T-helper 1 cell treated with Interleukin-12 subunit alpha and Interleukin-12 subunit beta and Interleukin-4 antibody, amounts not matched to agents 30 μg/mL and 1 μg/mL, for 36 hours (primary cell): ENCODE results near the gene MSGN1.

Source experiments
- H3K27ac Mint-ChIP-seq: one replicate; pipeline ENCODE4 v1.8.0; 2021; ENCODE audit warnings: mild to moderate bottlenecking, mixed read lengths
- H3K27me3 Mint-ChIP-seq: one replicate; pipeline ENCODE4 v1.8.0; 2021; ENCODE audit warnings: low read depth, mixed read lengths
- H3K36me3 Mint-ChIP-seq: one replicate; pipeline ENCODE4 v1.8.0; 2021; ENCODE audit warnings: low read depth, mixed read lengths
- H3K4me1 Mint-ChIP-seq: one replicate; pipeline ENCODE4 v1.8.0; 2021; ENCODE audit warnings: low read depth, mixed read lengths
- H3K4me3 Mint-ChIP-seq: one replicate; pipeline ENCODE4 v1.8.0; 2021; ENCODE audit warnings: mild to moderate bottlenecking, moderate library complexity, mixed read lengths
- H3K9me3 Mint-ChIP-seq: one replicate; pipeline ENCODE4 v1.8.0; 2021; ENCODE audit warnings: mixed read lengths

The MSGN1 gene

DNA sequence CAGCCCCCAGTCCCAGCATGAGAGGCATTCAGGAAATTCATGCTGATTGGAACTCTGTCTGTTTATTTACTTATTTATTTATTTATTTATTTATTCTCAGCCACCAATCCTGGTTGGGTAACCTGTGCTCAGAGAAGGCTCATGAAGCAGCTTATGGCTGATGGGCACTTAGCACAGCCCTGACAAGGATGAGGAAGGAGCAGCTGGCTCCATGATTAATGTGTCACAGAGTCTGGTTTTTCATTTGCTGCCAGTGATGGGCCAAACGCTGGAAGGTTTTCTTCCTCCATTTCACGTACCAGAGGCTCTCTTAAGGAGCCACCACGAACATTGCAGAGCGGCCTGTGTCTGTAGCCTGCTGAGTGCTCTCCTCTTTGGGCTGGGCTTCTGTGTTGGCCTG lies 33.9 kb downstream of the MSGN1 start:
- Mint-ChIP-seq H3K27me3 (peaks cover 5% of the 10 kb centered on the region), H3K9me3 (no peaks in the 10 kb centered on the region), H3K4me1 (no peaks in the 10 kb centered on the region), H3K27ac (no peak overlapping the region), H3K36me3 (no peaks in the 10 kb centered on the region), H3K4me3 (no peak overlapping the region)

DNA sequence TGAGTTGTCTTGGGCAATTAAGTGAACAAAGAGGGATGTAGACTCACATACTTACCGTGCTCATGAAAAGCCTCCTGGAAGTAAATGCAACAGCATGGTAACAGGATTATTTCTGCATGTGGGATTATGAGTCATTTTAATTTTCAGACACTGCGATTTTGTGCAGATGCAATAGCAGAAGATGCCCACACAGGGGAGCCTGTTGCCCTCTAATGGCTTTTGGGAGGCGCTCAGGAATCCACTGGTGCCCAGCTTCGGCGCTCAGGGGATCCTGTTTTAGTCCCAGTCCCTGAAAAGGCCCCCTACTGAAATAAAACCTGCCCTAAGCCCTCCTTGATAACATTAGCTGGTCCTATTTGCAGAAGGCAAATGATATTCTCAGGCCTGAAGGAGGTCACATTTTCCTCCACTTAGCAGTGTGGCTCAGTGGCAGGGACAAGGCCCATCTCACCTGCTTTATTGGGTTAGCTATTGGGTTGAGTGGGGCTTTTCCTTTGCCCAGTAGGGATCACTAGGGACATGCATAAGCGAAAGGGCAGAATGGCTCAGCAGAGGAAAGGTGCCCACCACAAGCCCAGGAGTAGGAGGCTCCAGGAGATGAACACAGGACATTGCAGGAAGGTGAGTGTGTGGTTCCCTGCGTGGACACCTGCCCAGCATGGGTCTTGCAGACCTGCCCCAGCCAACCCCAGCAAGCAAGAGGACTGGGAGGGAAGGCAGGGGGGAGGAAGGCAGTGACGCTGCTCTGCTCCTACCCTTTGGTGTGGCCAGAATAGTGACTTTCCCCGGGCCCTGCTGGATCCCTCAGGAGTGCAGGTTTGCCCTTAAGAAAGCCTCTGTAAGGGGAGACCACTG lies 35.7 kb downstream of the MSGN1 start:
- no peaks in the 10 kb centered on the region for H3K9me3 Mint-ChIP-seq
- no peaks in the 10 kb centered on the region for H3K4me1 Mint-ChIP-seq
- peaks cover 13% of the 10 kb centered on the region for H3K27me3 Mint-ChIP-seq
- no peak overlapping the region for H3K4me3 Mint-ChIP-seq
- H3K36me3 Mint-ChIP-seq, result no peaks in the 10 kb centered on the region
- H3K27ac Mint-ChIP-seq, result no peak overlapping the region

DNA sequence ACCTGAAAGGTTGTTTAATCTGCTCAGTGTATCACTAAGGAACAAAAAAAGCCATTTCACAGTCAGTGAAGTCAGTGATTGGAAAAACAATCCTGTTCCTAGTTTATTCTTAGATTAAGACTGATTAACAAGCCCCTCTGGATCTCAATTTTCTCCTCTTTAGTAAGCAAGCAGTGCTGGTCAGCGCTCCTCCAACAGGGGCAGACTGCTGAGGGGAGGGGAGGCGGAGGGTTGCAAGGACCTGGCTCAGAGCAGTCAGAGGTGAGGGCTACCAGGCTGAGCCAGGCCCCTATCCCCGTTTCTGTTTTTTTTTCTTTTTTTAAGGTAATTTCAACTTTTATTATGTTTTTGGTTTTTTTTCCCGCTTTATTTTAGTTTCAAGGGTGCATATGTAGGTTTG lies 37.5 kb downstream of the MSGN1 start:
- no peaks in the 10 kb centered on the region for H3K36me3 Mint-ChIP-seq
- no peak overlapping the region for H3K27ac Mint-ChIP-seq
- no peaks in the 10 kb centered on the region for H3K9me3 Mint-ChIP-seq
- no peak overlapping the region for H3K4me3 Mint-ChIP-seq
- peaks cover 23% of the 10 kb centered on the region for H3K27me3 Mint-ChIP-seq
- H3K4me1 Mint-ChIP-seq, result peaks cover 2% of the 10 kb centered on the region

DNA sequence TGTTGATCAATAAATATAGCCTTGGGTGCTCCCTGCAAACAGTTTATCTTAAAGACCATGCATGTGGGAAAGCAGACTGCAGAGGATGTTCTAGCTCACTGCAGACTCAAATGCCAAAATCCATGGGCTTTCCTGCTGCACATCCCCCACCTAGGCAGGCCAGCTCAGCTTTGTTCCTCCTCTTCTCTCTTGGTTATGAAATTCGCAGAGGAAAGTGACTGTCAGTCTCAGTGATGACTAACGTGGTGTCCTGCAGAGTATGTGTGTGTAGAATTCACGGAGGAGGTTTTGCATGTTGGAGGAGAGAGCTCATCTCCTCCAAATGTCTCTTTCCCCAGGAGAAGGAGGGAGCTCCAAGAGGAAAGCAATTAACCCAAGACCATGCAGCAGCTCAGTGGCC lies 40.8 kb downstream of the MSGN1 start:
- Mint-ChIP-seq H3K27me3 (peaks cover 37% of the 10 kb centered on the region), H3K4me3 (no peak overlapping the region), H3K9me3 (no peaks in the 10 kb centered on the region), H3K27ac (no peak overlapping the region), H3K36me3 (no peaks in the 10 kb centered on the region), H3K4me1 (peaks cover 2% of the 10 kb centered on the region)

DNA sequence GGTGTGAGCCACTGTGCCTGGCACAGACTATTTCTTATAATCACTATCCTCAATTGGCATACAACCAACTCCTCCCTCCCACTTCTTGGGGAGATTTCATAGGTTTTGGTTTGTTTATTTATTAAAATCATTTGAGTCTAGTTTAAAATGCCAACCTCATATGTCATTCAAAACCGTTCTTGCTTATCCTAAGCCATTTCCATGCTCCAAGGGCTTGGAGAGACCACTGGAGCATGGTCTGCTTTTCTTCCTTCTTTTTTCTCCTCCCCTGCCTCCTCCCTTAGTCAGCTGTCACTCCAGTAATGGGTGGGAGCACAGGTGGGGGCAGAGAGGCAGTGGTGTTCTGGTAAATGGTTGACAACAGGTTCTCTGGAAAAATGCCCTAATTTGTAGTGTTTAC lies 41.8 kb downstream of the MSGN1 start:
- Mint-ChIP-seq H3K27ac (no peak overlapping the region), H3K9me3 (no peaks in the 10 kb centered on the region), H3K4me1 (peaks cover 2% of the 10 kb centered on the region), H3K4me3 (no peak overlapping the region), H3K27me3 (peaks cover 37% of the 10 kb centered on the region), H3K36me3 (no peaks in the 10 kb centered on the region)

DNA sequence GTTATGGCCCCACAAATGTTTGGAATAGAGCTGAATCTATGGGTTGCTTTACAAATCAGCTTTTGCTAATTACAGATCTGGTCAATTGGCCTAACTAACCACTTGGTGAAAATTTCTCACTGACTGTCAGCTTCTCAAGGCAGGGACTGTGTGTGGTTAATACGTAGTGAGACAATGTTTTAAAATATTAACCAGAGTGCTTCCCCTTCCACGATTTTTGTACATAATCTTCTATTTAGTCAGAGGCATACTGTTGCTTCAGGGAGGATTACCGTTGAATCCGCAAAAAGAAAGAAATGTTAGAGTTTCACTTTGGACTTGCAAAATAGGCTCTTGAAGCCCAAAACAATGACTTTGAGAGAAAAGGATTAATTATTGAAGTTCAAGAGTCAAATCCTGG lies 47.3 kb downstream of the MSGN1 start:
- Mint-ChIP-seq H3K4me1 (no peaks in the 10 kb centered on the region), H3K27me3 (peaks cover 15% of the 10 kb centered on the region), H3K4me3 (no peak overlapping the region), H3K27ac (no peak overlapping the region), H3K9me3 (no peaks in the 10 kb centered on the region), H3K36me3 (no peaks in the 10 kb centered on the region)

DNA sequence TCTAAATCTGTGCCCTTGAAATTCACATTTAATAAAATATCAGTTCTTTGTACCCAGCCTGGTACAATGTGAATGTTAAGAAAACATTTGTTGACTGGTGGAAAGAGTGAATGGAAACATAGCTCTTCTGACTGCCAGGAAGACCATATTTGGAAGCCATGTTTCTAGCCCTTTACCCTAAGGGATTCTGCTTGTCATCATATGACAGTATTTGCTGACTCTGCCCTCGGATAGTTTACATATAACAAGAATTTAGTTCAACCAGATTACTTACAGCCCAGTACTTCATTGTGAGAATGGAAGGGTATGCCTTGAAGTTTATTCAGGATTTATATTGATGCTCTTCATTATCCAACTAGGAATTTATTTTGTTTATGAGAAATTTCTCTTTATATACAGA lies 48.4 kb downstream of the MSGN1 start:
- Mint-ChIP-seq H3K4me3 (no peak overlapping the region), H3K27me3 (peaks cover 14% of the 10 kb centered on the region), H3K4me1 (no peaks in the 10 kb centered on the region), H3K9me3 (no peaks in the 10 kb centered on the region), H3K27ac (no peak overlapping the region), H3K36me3 (no peaks in the 10 kb centered on the region)

DNA sequence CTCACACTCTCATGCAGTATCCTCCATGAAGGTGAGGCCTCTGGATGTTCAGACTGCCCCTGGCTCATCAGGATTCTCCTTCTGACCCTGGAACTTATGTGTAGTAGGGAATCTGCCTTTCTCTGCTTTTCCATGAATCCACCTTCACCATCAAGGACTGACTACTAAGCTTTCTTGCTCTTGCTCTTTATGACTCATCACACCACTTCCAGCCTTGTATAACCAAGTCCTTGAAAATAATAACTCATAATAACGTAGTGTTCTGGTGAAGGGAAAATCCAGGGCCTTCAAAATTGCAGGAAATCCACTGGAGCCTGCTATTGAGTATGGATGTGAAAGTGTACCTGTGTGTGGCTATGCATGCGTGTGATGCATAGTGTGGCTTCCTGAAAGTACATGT lies 50.9 kb downstream of the MSGN1 start:
- H3K9me3 Mint-ChIP-seq, result no peaks in the 10 kb centered on the region
- no peaks in the 10 kb centered on the region for H3K36me3 Mint-ChIP-seq
- no peaks in the 10 kb centered on the region for H3K4me1 Mint-ChIP-seq
- H3K27me3 Mint-ChIP-seq, result peaks cover 10% of the 10 kb centered on the region
- H3K4me3 Mint-ChIP-seq, result no peak overlapping the region
- no peak overlapping the region for H3K27ac Mint-ChIP-seq
